ENCODE data around the gene SPESP1.

SPESP1 gene

DNA sequence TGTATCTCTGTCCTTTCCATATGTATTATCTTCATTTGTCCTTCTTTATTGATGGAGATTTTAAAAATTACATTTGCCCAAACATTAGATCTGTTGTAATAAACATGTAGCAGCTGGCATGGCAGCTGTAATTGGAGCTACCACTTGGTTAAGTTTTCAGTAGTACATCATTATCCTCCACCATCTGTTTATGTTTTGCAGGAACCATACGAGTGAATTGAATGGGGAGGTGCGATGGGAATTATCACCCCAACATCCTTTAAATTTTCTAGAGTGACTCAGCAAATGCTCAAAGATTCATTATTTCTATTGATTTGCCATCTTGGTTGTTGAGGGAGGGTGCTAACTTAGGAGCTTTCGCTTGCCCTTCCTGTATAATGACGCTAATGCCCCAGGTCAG is 51.6 kb downstream of the SPESP1 start:
- Histone ChIP-seq H3K27me3 (peaks cover 0 to 2% of the 10 kb centered on the region in 2 donors), H3K9me3 (peaks cover 0 to 5% (median 0%) of the 10 kb centered on the region in 3 donors), H3K4me1 (no peaks in the 10 kb centered on the region), H3K4me3 (no peak overlapping the region), H3K36me3 (no peaks in the 10 kb centered on the region), H3K27ac (no peak overlapping the region)
- DNase-seq = no peak
- TF ChIP-seq, protein P1, sequence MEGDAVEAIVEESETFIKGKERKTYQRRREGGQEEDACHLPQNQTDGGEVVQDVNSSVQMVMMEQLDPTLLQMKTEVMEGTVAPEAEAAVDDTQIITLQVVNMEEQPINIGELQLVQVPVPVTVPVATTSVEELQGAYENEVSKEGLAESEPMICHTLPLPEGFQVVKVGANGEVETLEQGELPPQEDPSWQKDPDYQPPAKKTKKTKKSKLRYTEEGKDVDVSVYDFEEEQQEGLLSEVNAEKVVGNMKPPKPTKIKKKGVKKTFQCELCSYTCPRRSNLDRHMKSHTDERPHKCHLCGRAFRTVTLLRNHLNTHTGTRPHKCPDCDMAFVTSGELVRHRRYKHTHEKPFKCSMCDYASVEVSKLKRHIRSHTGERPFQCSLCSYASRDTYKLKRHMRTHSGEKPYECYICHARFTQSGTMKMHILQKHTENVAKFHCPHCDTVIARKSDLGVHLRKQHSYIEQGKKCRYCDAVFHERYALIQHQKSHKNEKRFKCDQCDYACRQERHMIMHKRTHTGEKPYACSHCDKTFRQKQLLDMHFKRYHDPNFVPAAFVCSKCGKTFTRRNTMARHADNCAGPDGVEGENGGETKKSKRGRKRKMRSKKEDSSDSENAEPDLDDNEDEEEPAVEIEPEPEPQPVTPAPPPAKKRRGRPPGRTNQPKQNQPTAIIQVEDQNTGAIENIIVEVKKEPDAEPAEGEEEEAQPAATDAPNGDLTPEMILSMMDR (IDR thresholded peaks at IDR 0.05) = no peak
- intact Hi-C loops (cut with DNase I; ENCODE audit: low total_unique reads) = no loop called here

DNA sequence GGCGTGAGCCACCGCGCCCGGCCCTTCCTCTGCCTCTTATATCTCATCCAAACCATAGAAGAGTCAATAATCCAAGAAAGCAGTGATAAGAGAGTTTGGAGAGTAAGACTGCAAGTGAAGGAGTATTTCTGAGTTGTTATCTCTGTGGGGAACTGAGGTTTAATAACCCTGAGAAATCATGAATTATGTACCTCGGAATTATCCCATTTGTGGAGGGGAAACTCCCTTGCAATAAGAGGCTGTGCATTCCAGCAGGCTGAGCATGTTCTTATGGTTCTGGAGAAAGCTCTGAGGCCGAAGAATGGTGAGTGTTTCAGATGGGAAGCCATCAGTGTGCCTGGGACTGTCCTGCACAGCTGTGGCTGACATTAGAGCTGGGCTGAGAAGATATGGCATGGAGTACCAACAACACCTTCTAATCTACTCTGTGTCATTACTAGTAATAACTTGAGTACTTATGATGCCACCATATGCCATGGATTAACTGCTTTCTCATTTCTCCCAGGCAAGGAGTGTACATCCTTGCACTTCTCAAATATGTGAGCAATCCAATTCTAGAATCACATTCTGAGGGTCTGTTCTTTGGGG is 52.7 kb downstream of the SPESP1 start:
- intact Hi-C loops (cut with DNase I; ENCODE audit: low total_unique reads) = no loop called here
- Histone ChIP-seq H3K27me3 (peaks cover 0 to 2% of the 10 kb centered on the region in 2 donors), H3K4me3 (no peak overlapping the region), H3K27ac (no peak overlapping the region), H3K4me1 (no peaks in the 10 kb centered on the region), H3K36me3 (no peaks in the 10 kb centered on the region), H3K9me3 (no peaks in the 10 kb centered on the region)
- TF ChIP-seq, protein P1 (IDR thresholded peaks at IDR 0.05) = no peak
- no peak for DNase-seq

DNA sequence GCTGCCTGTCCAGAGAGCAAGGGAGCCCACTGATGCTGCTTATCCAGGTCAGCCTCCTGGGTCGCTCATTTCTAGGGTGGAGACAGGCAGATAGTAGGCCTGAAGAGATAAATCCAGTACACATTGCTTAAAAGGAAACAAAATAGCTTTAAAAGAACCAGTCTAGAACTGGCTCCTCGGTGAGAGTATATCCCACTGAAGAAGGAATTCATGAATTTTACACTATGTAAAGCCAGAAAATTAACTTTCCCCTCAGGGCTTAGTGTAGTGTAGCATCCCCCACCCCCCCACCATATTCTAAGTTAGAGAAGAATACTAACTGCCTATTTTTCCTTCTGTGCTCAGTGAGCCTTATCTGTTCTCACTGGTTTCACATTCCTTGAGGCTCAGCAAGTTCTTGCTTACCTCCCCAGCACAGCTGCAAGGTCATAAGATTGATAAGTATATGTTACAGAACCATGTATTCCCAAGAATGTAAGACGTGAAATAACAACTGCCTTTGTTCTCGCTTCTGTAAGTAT is 53.7 kb downstream of the SPESP1 start:
- TF ChIP-seq, protein P1 (IDR thresholded peaks at IDR 0.05) = no peak
- H3K4me1 ChIP-seq = no peaks in the 10 kb centered on the region
- DNase-seq = no peak
- intact Hi-C loops (cut with DNase I; ENCODE audit: low total_unique reads) = no loop called here
- H3K27me3 ChIP-seq = peaks cover 0 to 2% of the 10 kb centered on the region in 2 donors
- no peak overlapping the region for H3K27ac ChIP-seq
- H3K36me3 ChIP-seq = no peaks in the 10 kb centered on the region
- H3K4me3 ChIP-seq = no peak overlapping the region
- H3K9me3 ChIP-seq = no peaks in the 10 kb centered on the region

DNA sequence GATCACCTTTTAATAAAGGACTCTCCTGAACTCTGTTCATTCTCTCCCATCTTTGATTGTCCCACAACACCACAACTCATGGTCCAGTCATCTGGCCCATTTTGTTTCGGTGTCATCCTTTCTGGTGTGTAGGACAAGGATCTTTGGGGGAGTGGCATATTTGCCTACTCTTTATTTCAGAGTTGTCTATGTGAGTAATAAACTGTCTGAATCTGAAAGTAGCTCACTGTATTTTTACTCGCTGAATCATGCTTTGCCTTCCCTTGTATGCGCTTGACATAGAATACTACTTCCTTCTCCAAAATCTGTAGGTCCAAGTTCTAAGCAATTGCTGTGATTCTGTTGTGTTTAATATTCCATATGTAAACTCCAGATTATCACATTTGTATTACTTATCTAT is 54.3 kb downstream of the SPESP1 start:
- TF ChIP-seq, protein P1 (IDR thresholded peaks at IDR 0.05) = no peak
- Histone ChIP-seq H3K27ac (no peak overlapping the region), H3K4me1 (no peaks in the 10 kb centered on the region), H3K36me3 (no peaks in the 10 kb centered on the region), H3K4me3 (no peak overlapping the region), H3K27me3 (peaks cover 0 to 2% of the 10 kb centered on the region in 2 donors), H3K9me3 (no peaks in the 10 kb centered on the region)
- DNase-seq = no peak
- intact Hi-C loops (cut with DNase I; ENCODE audit: low total_unique reads) = no loop called here

DNA sequence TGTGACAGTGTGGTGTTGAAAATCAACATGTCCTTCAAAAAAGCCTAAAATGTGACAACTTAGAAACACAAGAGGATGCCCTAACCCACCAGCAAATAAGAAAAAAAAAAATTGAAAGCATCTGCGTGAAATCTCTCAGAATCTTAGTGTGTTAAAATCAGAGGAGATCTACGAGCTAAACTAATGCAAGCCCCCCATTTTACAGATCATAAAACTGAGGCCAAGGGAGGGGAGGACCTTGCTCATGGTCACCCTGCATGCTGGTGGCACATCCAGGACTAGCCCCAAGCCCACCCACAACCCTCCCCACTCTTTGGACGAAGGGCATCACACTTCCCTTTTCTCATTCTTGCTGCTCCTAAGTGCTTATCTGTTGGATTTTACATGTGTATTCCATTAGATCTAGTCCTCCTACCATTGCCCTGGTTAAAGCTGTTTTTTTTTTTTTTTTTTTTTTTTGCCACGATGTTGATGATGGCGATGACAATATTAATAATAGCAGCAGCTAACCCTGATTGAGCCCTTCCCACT is 55.1 kb downstream of the SPESP1 start:
- Histone ChIP-seq H3K9me3 (no peaks in the 10 kb centered on the region), H3K4me1 (no peaks in the 10 kb centered on the region), H3K4me3 (no peak overlapping the region), H3K27ac (no peak overlapping the region), H3K36me3 (no peaks in the 10 kb centered on the region), H3K27me3 (peaks cover 0 to 2% of the 10 kb centered on the region in 2 donors)
- DNase-seq = no peak
- intact Hi-C loops (cut with DNase I; ENCODE audit: low total_unique reads) = no loop called here
- TF ChIP-seq, protein P1 (IDR thresholded peaks at IDR 0.05) = no peak

Data from tibial artery (tissue), 4 donors.